ENCODE results near the gene ABCC11.

DNA sequence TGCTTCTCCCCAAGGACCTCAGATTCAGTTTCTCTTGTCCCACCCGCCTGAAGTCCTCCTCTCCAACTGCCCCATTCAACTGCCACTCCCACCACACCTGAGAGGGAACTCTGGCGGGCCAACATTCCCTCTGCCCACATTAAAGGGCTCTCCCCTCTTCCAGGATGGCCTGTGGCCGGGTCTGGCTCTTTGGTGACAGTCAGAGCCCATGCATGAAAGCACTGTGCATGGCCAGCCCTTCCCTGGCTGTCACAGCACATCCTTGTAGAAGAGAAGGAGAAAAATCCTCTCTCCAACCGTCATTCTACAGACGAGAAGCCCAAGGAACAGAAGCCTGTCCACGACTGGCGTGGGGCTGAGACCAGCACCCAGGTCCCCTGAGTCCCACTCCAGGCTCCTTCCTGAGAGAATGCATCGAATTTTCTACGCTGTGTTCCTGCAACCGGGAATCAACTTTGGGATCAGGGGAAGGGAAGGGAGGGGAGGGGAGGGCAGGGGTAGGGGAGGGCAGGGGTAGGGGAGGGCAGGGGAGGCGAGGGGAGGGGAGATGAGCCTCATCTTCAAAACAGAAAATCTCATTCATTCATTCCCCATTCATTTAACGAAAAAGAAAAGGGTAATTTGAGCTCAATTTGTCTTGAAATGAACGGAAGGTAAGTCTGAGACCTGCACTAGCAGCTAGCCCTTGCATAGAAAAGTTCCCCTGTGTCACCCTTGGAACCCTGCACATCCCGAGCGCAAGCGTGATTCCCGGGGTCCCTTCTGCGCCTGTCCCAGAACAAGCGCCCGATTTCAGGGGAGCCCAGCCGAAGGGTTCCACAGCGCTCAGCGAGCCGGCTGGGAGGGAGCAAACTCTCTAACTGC is 91.2 kb downstream of the ABCC11 start, which contains the start of gene ABCC12:
- TF ChIP-seq, protein P1, sequence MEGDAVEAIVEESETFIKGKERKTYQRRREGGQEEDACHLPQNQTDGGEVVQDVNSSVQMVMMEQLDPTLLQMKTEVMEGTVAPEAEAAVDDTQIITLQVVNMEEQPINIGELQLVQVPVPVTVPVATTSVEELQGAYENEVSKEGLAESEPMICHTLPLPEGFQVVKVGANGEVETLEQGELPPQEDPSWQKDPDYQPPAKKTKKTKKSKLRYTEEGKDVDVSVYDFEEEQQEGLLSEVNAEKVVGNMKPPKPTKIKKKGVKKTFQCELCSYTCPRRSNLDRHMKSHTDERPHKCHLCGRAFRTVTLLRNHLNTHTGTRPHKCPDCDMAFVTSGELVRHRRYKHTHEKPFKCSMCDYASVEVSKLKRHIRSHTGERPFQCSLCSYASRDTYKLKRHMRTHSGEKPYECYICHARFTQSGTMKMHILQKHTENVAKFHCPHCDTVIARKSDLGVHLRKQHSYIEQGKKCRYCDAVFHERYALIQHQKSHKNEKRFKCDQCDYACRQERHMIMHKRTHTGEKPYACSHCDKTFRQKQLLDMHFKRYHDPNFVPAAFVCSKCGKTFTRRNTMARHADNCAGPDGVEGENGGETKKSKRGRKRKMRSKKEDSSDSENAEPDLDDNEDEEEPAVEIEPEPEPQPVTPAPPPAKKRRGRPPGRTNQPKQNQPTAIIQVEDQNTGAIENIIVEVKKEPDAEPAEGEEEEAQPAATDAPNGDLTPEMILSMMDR (IDR thresholded peaks at IDR 0.05) = no peak
- TF ChIP-seq EZH2 (IDR thresholded peaks at IDR 0.05; ENCODE audit: borderline replicate concordance, insufficient read depth, low read depth, low read length, poor library complexity, severe bottlenecking) = no peak
